ENCODE data around the gene KCNT2.

DNA sequence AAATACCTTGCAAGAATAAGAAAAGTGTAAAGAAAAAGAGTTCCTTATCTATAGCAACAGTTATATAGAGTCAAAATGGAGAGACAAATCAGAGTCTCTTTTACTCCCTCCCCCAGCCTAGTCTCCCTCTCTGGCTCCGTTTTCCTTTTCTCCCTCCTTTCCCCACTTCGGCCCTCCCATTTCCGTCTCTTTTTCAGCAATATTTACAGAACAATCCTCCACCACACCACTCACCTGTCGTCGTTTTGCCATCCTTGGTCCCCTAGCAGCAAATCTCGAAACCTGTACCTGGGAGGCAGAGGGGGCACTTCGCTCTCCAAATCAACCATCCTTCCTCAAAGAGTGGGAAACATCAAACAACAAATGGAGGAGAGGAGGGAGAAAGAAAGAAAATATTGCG lies 259 bp downstream of the KCNT2 start:
- TF ChIP-seq, protein P1, sequence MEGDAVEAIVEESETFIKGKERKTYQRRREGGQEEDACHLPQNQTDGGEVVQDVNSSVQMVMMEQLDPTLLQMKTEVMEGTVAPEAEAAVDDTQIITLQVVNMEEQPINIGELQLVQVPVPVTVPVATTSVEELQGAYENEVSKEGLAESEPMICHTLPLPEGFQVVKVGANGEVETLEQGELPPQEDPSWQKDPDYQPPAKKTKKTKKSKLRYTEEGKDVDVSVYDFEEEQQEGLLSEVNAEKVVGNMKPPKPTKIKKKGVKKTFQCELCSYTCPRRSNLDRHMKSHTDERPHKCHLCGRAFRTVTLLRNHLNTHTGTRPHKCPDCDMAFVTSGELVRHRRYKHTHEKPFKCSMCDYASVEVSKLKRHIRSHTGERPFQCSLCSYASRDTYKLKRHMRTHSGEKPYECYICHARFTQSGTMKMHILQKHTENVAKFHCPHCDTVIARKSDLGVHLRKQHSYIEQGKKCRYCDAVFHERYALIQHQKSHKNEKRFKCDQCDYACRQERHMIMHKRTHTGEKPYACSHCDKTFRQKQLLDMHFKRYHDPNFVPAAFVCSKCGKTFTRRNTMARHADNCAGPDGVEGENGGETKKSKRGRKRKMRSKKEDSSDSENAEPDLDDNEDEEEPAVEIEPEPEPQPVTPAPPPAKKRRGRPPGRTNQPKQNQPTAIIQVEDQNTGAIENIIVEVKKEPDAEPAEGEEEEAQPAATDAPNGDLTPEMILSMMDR (IDR thresholded peaks at IDR 0.05; ENCODE audit: control extremely low read depth in 1 of 3, insufficient read depth in 1 of 3, low read depth in 1 of 3, low read length in 3 of 3) = no peak
- TF ChIP-seq, protein P2, sequence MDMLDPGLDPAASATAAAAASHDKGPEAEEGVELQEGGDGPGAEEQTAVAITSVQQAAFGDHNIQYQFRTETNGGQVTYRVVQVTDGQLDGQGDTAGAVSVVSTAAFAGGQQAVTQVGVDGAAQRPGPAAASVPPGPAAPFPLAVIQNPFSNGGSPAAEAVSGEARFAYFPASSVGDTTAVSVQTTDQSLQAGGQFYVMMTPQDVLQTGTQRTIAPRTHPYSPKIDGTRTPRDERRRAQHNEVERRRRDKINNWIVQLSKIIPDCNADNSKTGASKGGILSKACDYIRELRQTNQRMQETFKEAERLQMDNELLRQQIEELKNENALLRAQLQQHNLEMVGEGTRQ (IDR thresholded peaks at IDR 0.05; ENCODE audit: low read length) = no peak
- TF ChIP-seq YY1 (IDR thresholded peaks at IDR 0.05; ENCODE audit: low read depth, low read length) (no peak), JUND (IDR thresholded peaks at IDR 0.05; ENCODE audit: low read length) (no peak), EZH2 (IDR thresholded peaks at IDR 0.05; ENCODE audit: low read depth, low read length, severe bottlenecking) (no peak), POLR2AphosphoS5 (IDR thresholded peaks at IDR 0.05; ENCODE audit: low read depth, low read length) (no peak), RBBP5 (IDR thresholded peaks at IDR 0.05; ENCODE audit: borderline replicate concordance, low read depth, low read length) (no peak), GABPA (IDR thresholded peaks at IDR 0.05; ENCODE audit: borderline replicate concordance, insufficient read depth, low read length) (no peak), SRF (IDR thresholded peaks at IDR 0.05; ENCODE audit: low read depth, low read length) (no peak), POLR2A (IDR thresholded peaks at IDR 0.05; ENCODE audit: control extremely low read depth in 1 of 2, low read depth in 2 of 2, low read length in 2 of 2) (no peak), EP300 (IDR thresholded peaks at IDR 0.05; ENCODE audit: borderline replicate concordance in 1 of 2, low read depth in 2 of 2, low read length in 2 of 2) (no peak), TEAD4 (IDR thresholded peaks at IDR 0.05; ENCODE audit: low read depth, low read length) (no peak)
- TF ChIP-seq, protein P3, sequence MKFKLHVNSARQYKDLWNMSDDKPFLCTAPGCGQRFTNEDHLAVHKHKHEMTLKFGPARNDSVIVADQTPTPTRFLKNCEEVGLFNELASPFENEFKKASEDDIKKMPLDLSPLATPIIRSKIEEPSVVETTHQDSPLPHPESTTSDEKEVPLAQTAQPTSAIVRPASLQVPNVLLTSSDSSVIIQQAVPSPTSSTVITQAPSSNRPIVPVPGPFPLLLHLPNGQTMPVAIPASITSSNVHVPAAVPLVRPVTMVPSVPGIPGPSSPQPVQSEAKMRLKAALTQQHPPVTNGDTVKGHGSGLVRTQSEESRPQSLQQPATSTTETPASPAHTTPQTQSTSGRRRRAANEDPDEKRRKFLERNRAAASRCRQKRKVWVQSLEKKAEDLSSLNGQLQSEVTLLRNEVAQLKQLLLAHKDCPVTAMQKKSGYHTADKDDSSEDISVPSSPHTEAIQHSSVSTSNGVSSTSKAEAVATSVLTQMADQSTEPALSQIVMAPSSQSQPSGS (IDR thresholded peaks at IDR 0.05; ENCODE audit: low read length) = 0 out of 2 replicates have a peak, but pooled peaks have one; percentile 27

Measured in H1 (cell line).